ENCODE data around the gene CPA5.

DNA sequence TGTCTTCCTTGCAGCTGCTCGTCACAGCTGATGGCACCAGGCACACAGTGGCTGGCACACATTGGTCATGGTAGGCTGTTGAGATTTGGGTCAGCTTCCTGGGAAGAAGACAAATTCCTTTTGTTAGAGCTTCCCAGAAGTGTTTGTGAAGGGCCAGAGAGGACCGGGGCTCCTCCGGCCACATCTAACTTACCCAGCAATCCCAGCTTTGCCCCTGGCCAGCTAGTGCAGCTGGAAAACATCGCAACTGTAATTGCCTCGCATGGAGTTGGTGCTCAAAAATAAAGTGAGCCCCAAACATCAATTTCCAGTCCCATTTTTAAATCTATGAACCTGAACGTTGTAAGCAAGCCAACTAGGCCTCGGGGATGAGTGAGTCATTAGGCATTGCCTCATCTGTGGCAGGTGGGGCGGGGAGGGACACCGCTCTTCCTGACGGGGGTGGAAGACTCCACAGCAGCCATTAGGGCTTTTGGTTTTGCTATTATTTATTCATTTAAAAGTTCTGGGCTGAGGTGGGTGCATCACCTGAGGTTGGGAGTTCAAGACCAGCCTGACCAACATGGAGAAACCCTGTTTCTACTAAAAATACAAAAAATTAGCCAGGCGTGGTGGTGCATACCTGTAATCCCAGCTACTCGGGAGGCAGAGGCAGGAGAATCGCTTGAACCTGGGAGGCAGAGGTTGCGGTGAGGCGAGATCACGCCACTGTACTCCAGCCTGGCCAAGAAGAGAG lies 12.4 kb downstream of the CPA5 start:
- TF ChIP-seq, protein P1, sequence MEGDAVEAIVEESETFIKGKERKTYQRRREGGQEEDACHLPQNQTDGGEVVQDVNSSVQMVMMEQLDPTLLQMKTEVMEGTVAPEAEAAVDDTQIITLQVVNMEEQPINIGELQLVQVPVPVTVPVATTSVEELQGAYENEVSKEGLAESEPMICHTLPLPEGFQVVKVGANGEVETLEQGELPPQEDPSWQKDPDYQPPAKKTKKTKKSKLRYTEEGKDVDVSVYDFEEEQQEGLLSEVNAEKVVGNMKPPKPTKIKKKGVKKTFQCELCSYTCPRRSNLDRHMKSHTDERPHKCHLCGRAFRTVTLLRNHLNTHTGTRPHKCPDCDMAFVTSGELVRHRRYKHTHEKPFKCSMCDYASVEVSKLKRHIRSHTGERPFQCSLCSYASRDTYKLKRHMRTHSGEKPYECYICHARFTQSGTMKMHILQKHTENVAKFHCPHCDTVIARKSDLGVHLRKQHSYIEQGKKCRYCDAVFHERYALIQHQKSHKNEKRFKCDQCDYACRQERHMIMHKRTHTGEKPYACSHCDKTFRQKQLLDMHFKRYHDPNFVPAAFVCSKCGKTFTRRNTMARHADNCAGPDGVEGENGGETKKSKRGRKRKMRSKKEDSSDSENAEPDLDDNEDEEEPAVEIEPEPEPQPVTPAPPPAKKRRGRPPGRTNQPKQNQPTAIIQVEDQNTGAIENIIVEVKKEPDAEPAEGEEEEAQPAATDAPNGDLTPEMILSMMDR (IDR thresholded peaks at IDR 0.05; ENCODE audit: insufficient read depth, low read length): no peak
- no peak for TF ChIP-seq POLR2AphosphoS5 (IDR thresholded peaks at IDR 0.05; ENCODE audit: low read depth)
- TF ChIP-seq, protein P2, sequence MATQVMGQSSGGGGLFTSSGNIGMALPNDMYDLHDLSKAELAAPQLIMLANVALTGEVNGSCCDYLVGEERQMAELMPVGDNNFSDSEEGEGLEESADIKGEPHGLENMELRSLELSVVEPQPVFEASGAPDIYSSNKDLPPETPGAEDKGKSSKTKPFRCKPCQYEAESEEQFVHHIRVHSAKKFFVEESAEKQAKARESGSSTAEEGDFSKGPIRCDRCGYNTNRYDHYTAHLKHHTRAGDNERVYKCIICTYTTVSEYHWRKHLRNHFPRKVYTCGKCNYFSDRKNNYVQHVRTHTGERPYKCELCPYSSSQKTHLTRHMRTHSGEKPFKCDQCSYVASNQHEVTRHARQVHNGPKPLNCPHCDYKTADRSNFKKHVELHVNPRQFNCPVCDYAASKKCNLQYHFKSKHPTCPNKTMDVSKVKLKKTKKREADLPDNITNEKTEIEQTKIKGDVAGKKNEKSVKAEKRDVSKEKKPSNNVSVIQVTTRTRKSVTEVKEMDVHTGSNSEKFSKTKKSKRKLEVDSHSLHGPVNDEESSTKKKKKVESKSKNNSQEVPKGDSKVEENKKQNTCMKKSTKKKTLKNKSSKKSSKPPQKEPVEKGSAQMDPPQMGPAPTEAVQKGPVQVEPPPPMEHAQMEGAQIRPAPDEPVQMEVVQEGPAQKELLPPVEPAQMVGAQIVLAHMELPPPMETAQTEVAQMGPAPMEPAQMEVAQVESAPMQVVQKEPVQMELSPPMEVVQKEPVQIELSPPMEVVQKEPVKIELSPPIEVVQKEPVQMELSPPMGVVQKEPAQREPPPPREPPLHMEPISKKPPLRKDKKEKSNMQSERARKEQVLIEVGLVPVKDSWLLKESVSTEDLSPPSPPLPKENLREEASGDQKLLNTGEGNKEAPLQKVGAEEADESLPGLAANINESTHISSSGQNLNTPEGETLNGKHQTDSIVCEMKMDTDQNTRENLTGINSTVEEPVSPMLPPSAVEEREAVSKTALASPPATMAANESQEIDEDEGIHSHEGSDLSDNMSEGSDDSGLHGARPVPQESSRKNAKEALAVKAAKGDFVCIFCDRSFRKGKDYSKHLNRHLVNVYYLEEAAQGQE (IDR thresholded peaks at IDR 0.05; ENCODE audit: insufficient replicate concordance, low read depth): no peak
- TF ChIP-seq GABPA (IDR thresholded peaks at IDR 0.05; ENCODE audit: low read depth): no peak
- no peak for TF ChIP-seq SPI1 (IDR thresholded peaks at IDR 0.05; ENCODE audit: borderline replicate concordance, low read depth)
